Right cardiac atrium (tissue), 5 donors: ENCODE measurements around the gene TRIM43B. TPM values are rescaled to one million over a fixed set of nuclear protein-coding genes. Genes with fewer than 3 reads are reported as not detected.
"Not testable (repeated sequence)": the region's sequence is repeated elsewhere in the genome, so short reads cannot be mapped to it uniquely, and the experiment has no call there.

Source experiments
- ATAC-seq, 2 donors: fragments of 200-7000 bp; cut with Tn5 transposase; one replicate each; pipeline versions ENCODE4 v1.8.0 to v1.9.1; 2020; ENCODE audit warnings: moderate library complexity in 2 of 2, mild to moderate bottlenecking in 1 of 2
- DNase-seq, 3 donors: peaks; one replicate each; pipeline ENCODE4 v3.0.0-alpha.2; 2020
- H3K27ac ChIP-seq: one replicate; pipeline ENCODE4 v1.5.1; 2013; ENCODE audit warnings: mild to moderate bottlenecking, low read length, control low read depth, moderate library complexity
- H3K27me3 ChIP-seq: one replicate; pipeline ENCODE4 v1.6.1; 2013; ENCODE audit not compliant: control insufficient read depth, insufficient read depth
- H3K4me1 ChIP-seq: one replicate; pipeline ENCODE4 v1.6.1; 2013; ENCODE audit warnings: low read length; ENCODE audit not compliant: control insufficient read depth, insufficient read depth
- H3K4me3 ChIP-seq: one replicate; pipeline ENCODE4 v1.5.1; 2013; ENCODE audit warnings: low read length, control low read depth
- H3K9me3 ChIP-seq: one replicate; pipeline ENCODE4 v1.6.1; 2013; ENCODE audit warnings: low read length; ENCODE audit not compliant: control insufficient read depth
- WGBS: extraction: QIAGEN DNeasy Blood & Tissue Kit; methylation state at CpG from one replicate; pipeline ENCODE4 v1.1.7; 2013; 5-methylcytosine and 5-hydroxymethylcytosine counted together
- intact Hi-C, 4 donors: fragments of 100-400 bp; cut with DNase I; formaldehyde crosslinking; loops; one replicate each; pipeline versions ENCODE4 v1.11.0 to v1.14.0; 2022 to 2023
- long read RNA-seq, 4 donors: library from polyadenylated mRNA; unstranded; transcript quantifications; one replicate each; pipeline ENCODE4 v2.0.0, GENCODE V29; 2020 to 2021
- polyA plus RNA-seq: library from polyadenylated mRNA; stranded (reverse); fragments of 200-250 nt; gene quantifications from one replicate; pipeline ENCODE4 v1.2.3, GENCODE V29; 2013
- total RNA-seq, 4 donors: library from RNA; stranded (reverse); fragmentation: NEBNext Ultra II Directional; extraction: Animal tissue kit (Norgen Biotek cat#: 25700); gene quantifications; one replicate each; pipeline ENCODE4 v1.2.1, GENCODE V29; 2021
- donor health status: healthy with polysubstance abuse.
- donor health status: DM: no; HTN: yes; CAD: no.
- donor health status: DM: no; HTN: no; CAD: no.
- donor health status: DM: no; HTN: yes; CAD: no; lungs with severe emphysema.
- donor health status: DM: yes; HTN: yes; CAD: no.

The TRIM43B gene
- total RNA-seq (not detected), polyA plus RNA-seq (not detected)
- long read RNA-seq, donor 1: 0 reads
- long read RNA-seq, donor 2: 0 reads
- long read RNA-seq, donor 3: 0 reads
- long read RNA-seq, donor 4: 0 reads

DNA sequence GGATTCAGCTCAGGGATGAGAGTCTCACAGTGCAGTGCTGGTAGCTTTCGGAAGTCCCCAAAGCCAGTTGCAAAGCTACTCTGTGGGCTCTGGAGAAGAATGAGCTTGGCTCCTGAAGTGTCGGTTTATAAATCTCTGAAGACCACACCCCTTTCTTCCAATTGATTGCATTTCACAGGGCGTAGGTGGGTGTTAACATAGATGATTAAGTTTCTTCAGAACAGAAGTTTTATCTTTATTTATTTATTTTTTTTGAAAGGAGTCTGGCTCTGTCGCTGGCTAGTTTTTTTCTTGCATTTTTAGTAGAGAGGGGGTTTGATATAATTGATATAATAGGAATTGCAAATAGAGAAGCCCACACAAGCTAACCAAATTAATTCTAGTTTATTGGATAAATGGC, at the start of gene TRIM43B:
TRIM43B (minus strand) TSS at position 101 of the 400 bp plus-strand sequence. CDS start 2,040 bp downstream, outside the sequence.
- intact Hi-C loops, H3K9me3 ChIP-seq, ATAC-seq, H3K27me3 ChIP-seq, H3K27ac ChIP-seq, H3K4me1 ChIP-seq, H3K4me3 ChIP-seq, DNase-seq: not testable (repeated sequence)
- WGBS: 83% methylated on average over 1 of the region's 4 CpGs

DNA sequence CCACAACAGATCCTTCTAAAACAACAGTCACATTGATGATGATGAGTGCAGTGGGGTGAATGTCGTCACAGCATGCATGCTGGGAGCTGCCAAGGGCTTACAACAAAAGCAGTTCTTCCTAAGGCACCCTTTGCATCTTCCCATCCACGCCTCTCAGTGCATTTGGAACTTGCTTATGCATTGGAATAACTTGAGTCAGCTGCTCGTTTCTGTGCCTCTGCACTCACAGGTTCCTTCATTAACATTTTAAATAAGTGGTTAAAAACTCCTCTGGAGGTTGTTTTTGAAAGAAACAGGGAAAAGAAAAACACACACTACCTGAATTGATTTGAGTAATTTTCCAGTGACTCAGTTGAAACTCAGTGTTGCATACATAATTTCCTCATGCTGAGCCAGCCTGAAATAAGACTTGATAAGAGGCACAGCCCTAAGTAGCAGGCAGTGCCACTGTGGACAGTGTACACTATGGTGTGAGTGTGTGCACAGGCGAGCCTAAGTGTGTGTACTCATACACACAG, 46.8 kb upstream of the TRIM43B start:
- H3K27me3 ChIP-seq: no peaks in the 10 kb centered on the region
- no peaks in the 10 kb centered on the region for H3K4me1 ChIP-seq
- DNase-seq (no peak), ATAC-seq (no peak)
- no peaks in the 10 kb centered on the region for H3K9me3 ChIP-seq
- no peak overlapping the region for H3K27ac ChIP-seq
- no peak overlapping the region for H3K4me3 ChIP-seq
- WGBS: 90% methylated on average over 4 of the region's 4 CpGs
- intact Hi-C loops: no loop called here

DNA sequence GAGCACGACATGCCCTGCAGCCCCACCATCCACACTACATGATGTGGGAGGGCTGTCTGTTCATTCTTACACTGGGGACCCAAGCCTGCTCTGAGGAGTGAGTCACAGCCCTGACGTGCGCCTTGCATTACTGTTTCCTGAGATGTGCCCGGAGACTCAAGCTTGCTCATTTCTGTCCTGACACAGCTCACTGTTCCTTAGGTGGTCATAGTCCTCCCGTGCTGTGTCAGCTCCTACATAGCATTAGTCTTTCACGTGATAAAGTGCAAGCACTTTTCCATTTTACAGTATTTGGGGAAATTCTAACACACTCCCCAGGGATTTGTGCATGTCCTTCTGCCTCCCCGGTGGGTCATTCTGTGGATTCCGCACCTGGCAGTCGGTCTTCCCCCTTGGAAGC, 46.2 kb upstream of the TRIM43B start:
- Histone ChIP-seq H3K27ac (no peak overlapping the region), H3K4me3 (no peak overlapping the region), H3K9me3 (no peaks in the 10 kb centered on the region), H3K27me3 (no peaks in the 10 kb centered on the region), H3K4me1 (no peaks in the 10 kb centered on the region)
- intact Hi-C loops: no loop called here
- DNase-seq (no peak), ATAC-seq (no peak)
- WGBS: 91% methylated on average over 9 of the region's 9 CpGs

DNA sequence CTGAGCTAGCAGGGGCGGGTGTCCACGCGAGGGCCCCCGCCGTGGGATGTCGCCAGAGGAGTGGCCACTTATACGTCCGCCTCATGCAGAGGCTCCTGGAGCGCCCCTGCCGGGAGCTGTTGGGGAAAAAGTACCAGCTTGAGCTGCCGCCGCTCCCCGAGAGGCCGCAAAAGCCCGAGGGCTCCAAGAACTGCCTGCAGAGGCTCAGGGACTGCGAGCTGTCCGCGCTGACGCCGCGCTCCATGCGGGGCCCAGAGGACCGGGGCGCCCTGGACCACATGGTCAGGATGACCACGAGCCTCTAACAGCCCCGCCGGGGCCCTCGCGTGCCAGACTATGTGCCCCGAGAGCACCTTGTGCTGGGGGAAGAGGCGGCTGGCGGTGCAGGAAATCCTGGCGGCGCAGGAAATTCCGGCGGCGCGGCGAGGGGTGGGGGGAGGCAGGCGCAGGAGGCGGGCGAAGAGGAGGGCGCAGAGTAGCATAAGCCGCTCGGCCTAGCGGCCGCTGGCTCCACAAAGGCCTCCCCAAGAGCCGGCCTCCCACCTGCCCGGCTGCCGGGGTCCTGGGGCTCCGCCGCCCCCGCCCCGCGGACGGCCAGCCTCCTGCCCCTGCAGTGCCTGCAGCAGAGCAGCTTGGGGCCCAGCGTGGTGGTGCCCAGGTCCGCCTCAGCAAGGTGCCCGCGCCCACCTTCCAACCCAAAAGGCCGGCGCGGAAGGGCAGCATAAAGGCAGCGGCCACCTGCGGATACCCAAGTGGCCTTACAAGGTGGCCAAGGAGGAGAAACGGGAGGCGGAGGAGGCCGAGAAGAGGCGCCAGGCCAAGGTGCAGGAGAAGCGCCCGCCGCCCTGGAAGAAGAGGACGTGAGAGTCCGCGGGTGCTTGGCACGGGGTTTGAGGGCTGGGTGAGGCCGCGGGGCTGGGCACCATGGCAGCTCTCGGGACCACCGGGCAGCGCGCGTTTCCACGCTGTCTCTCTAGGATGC, 42.1 kb upstream of the TRIM43B start:
- no peaks in the 10 kb centered on the region for H3K9me3 ChIP-seq

DNA sequence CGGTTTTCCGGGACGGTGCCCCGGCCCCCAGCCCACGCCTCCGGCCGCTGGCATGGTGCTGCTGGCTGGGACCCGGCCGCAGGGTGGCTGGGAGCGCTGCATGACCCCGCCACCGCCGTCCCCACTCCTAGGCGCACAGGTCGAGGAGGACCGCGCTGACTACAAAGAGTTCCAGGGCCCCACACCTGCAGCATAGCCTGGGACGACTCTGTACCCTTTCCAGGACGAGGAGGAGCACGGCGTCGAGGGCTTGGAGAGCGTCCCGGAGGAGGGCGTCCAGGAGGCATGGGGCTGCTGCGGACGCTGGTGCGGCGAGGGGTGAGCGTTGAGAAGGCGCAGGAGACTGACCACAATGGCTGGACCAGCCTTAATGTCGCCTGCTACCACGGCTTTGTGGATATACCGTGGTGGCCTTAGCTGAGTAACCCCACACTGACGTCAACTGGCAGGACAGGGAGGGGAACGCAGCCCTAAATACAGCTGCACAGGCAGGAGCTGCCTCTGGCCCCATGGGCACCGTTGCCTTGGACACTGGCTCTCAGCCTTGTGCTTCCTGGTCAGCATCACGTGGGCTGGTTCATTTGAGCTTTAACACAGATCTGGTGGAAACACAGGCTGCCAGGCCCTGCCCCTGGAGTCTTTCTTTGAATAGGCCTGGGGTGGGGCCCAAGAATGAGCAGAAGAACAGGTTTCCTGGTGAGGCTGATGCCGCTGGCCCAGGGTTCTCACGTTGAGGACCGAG, 40.9 kb upstream of the TRIM43B start:
- ATAC-seq (no peak), DNase-seq (peak; percentile 41 to 71 (median 61))
- Histone ChIP-seq H3K27ac (no peak overlapping the region), H3K4me3 (no peak overlapping the region), H3K4me1 (no peaks in the 10 kb centered on the region), H3K27me3 (no peaks in the 10 kb centered on the region), H3K9me3 (no peaks in the 10 kb centered on the region)
- intact Hi-C loops: no loop called here
- WGBS: 72% methylated on average over 41 of the region's 41 CpGs

More for the DNA sequence above, 42.1 kb upstream of the TRIM43B start:
- Histone ChIP-seq H3K27me3 (no peaks in the 10 kb centered on the region), H3K4me3 (peak overlapping the region; percentile 65), H3K4me1 (no peaks in the 10 kb centered on the region), H3K27ac (peak overlapping the region; percentile 67)
- DNase-seq: peak; percentile 75 to 91 (median 89)
- ATAC-seq: peak; percentile 96
- 5% methylated on average over 84 of the region's 84 CpGs for WGBS
- intact Hi-C loops: no loop called here

DNA sequence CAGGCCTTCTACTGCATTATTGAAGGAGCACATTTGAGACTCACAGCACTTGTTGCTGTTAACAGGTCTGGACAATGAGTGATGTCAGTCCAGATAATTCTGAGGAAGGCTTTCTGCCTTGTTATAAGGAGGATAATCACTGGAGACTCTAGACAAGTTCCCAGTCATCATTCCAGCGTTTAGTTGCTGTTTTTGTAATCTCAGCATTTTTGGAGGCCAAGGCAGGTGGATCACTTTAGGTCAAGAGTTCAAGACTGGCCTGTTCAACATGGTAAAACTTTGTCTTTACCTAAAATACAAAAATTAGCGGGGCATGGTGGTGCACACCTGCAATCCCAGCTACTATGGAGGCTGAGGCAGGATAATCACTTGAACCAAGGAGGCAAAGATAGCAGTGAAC, 39.6 kb upstream of the TRIM43B start:
- H3K4me3 ChIP-seq: no peak overlapping the region
- no peaks in the 10 kb centered on the region for H3K4me1 ChIP-seq
- H3K27me3 ChIP-seq: no peaks in the 10 kb centered on the region
- intact Hi-C loops: no loop called here
- WGBS: 80% methylated on average over 2 of the region's 2 CpGs
- no peak for ATAC-seq
- no peak overlapping the region for H3K27ac ChIP-seq
- DNase-seq: no peak
- H3K9me3 ChIP-seq: no peaks in the 10 kb centered on the region

DNA sequence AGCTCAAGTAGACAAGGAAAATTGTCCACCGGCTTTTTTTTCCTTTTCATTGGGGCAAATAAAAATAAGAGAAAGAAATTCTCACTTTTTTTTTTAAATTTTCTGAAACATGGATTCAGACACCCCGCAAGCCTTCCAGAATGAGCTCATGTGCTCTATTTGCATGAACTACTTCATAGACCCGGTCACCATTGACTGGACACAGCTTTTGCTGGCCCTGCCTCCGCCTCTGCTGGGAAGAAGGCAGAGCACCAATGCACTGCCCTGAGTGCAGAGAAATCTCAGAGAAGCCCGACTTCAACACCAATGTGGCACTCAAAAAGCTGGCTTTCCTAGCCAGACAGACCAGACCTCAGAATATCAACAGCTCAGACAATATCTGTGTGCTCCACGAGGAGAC, 30.2 kb upstream of the TRIM43B start:
- DNase-seq (no peak), ATAC-seq (no peak)
- intact Hi-C loops: no loop called here
- Histone ChIP-seq H3K9me3 (no peaks in the 10 kb centered on the region), H3K27ac (no peak overlapping the region), H3K4me1 (no peaks in the 10 kb centered on the region), H3K27me3 (no peaks in the 10 kb centered on the region), H3K4me3 (no peak overlapping the region)
- 65% methylated on average over 6 of the region's 6 CpGs for WGBS

DNA sequence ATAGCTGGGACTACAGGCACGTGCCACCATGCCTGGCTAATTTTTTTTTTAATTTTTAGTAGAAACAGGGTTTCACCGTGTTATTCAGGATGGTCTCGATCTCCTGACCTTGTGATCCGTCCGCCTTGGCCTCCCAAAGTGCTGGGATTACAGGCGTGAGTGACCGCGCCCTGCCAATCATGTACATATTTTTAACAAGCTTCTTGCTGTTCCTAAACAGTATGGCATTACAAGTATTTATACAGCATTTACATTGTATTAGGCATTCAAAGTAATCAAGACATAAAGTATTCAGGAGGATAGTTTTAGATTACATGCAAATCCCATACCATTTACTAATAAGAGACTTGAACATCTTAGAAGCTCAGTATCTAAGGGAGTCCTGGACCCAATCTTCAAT, 29.7 kb upstream of the TRIM43B start:
- DNase-seq, ATAC-seq, intact Hi-C loops, H3K4me3 ChIP-seq, H3K27ac ChIP-seq, H3K4me1 ChIP-seq, H3K27me3 ChIP-seq, H3K9me3 ChIP-seq: not testable (repeated sequence)
- 84% methylated on average over 8 of the region's 8 CpGs for WGBS

DNA sequence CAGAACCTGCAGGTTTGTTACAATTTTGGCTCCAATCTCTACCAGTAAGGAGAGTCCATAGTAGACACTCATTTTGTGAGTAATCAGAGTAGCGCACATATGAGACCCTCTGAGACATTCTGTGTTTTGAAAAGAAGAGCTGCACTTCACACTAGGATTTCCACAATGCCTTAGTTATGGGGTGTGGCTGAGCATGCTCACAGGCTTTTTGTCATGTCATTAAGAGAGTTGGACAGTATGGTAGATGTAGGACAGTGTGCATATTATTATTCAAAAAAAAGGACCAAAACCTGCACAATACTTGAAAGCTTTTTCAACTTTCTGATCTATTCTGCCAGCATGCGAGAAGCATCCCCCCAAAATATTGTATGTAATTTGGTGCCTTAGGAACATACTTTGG, 24.9 kb upstream of the TRIM43B start:
- intact Hi-C loops: no loop called here
- ATAC-seq (no peak), DNase-seq (no peak)
- H3K4me3 ChIP-seq: no peak overlapping the region
- no peaks in the 10 kb centered on the region for H3K9me3 ChIP-seq
- H3K4me1 ChIP-seq: no peaks in the 10 kb centered on the region
- 93% methylated on average over 2 of the region's 2 CpGs for WGBS
- H3K27ac ChIP-seq: no peak overlapping the region
- H3K27me3 ChIP-seq: no peaks in the 10 kb centered on the region

DNA sequence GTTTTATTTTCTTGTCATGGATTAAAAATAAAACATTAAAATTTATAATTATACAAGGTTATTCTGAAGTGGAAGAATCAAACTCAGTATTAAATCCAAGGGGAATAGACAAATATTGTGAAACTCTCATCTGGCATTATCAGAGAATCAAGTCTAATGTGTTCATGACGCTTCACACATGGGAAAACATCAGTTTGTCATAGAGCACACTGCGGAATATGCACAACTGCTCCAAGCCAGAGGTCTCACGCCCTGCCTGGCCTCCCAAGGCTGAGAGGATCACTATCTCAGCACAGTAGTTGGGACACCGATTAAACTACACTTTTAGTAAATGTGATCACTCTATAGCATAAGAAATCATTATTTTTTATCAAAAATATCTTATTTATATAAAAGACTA, 20.7 kb upstream of the TRIM43B start:
- no peaks in the 10 kb centered on the region for H3K4me1 ChIP-seq
- H3K27ac ChIP-seq: no peak overlapping the region
- no peaks in the 10 kb centered on the region for H3K9me3 ChIP-seq
- intact Hi-C loops: no loop called here
- H3K4me3 ChIP-seq: no peak overlapping the region
- ATAC-seq: no peak
- no peaks in the 10 kb centered on the region for H3K27me3 ChIP-seq
- DNase-seq: no peak
- WGBS: 75% methylated on average over 4 of the region's 4 CpGs

DNA sequence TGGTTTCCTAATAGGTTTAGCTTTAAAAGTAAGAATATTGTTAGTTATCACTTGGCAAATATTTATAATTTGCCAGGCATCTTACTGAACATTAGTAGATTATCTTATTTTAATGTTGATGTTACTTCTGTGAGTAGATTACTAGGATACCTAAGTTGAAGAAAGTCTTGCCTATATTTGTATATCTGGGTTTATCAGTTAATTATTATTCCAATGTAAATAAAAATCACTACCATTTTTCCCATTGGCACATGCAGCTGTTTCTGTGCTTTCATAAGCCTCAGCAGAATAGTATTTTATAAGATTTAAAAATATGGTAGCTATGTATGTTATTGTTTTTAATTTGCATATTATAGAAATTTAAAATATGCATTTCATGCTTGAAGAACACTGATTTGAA, 16.3 kb upstream of the TRIM43B start:
- no peaks in the 10 kb centered on the region for H3K9me3 ChIP-seq
- no peak overlapping the region for H3K27ac ChIP-seq
- no peaks in the 10 kb centered on the region for H3K4me1 ChIP-seq
- no peak overlapping the region for H3K4me3 ChIP-seq
- ATAC-seq (no peak), DNase-seq (no peak)
- H3K27me3 ChIP-seq: no peaks in the 10 kb centered on the region
- intact Hi-C loops: no loop called here
